HepG2 (cell line): ENCODE results near the gene LDLRAP1. TPM values are rescaled to one million over a fixed set of nuclear protein-coding genes. Genes with fewer than 3 reads are reported as not detected.

Source experiments
- GTF2F1 ChIP-seq: fragments of 150-350 bp; IDR thresholded peaks from 2 replicates; pipeline ENCODE4 v1.6.1; 2014; ENCODE audit warnings: low read length
- JUND ChIP-seq: sonication (generic); formaldehyde crosslinking; IDR thresholded peaks from 2 replicates; pipeline ENCODE4 v1.8.0; 2022; ENCODE audit warnings: mild to moderate bottlenecking, missing genetic modification reagents
- MAFF ChIP-seq: IDR thresholded peaks from 2 replicates; pipeline ENCODE4 v1.6.1; 2011; ENCODE audit warnings: low read depth, low read length, improper control_type of control experiment
- RFX3 ChIP-seq: IDR thresholded peaks from 2 replicates; pipeline ENCODE4 v1.6.1; 2016; ENCODE audit warnings: missing biosample characterization, missing genetic modification reagents
- SALL1 ChIP-seq: sonication (generic); formaldehyde crosslinking; IDR thresholded peaks from 2 replicates; pipeline ENCODE4 v1.8.0; 2022; ENCODE audit warnings: mild to moderate bottlenecking, missing genetic modification reagents
- XRCC5 ChIP-seq: fragments of 200-400 bp; formaldehyde crosslinking; optimal IDR thresholded peaks from 2 replicates; pipeline ENCODE3; 2017; ENCODE audit warnings: mild to moderate bottlenecking, low read length
- polyA plus RNA-seq, 8 experiments: library from polyadenylated mRNA; depleted of rRNA in 3 of 8; stranded (reverse) in 7 of 8; unstranded in 1 of 8; fragments of >200 nt; fragmentation: Illumina TruSeq in 4 of 8; extraction: Trizol in 4 of 8; gene quantifications; 2 replicates each; pipeline versions ENCODE4 v1.2.1 to v1.2.3, GENCODE V29; 2011 to 2016; ENCODE audit warnings: low read depth in 4 of 8, missing spikeins in 1 of 8, mixed read lengths in 1 of 8; ENCODE audit not compliant: insufficient read depth in 1 of 8
- total RNA-seq, 5 experiments: library from RNA; depleted of rRNA; stranded (reverse); fragments of >200 nt; fragmentation: Illumina TruSeq; extraction: Trizol; gene quantifications; 2 replicates each; pipeline ENCODE4 v1.2.3, GENCODE V29; 2016; ENCODE audit warnings: low read depth in 1 of 5
- TF ChIP-seq, protein P1 (sequence below): sonication (generic); formaldehyde crosslinking; IDR thresholded peaks from 2 replicates; pipeline ENCODE4 v1.4.0; 2020; ENCODE audit warnings: missing genetic modification reagents
- TF ChIP-seq, protein P2 (sequence below): sonication (generic); IDR thresholded peaks from 2 replicates; pipeline ENCODE4 v1.6.1; 2016; ENCODE audit warnings: low read depth, borderline replicate concordance
- TF ChIP-seq, protein P3 (sequence below): sonication (generic); formaldehyde crosslinking; IDR thresholded peaks from 2 replicates; pipeline ENCODE4 v1.4.0; 2020; ENCODE audit warnings: missing genetic modification reagents
- TF ChIP-seq, protein P4 (sequence below), 2 experiments: sonication (generic) in 1 of 2; formaldehyde crosslinking in 1 of 2; IDR thresholded peaks; 2 replicates each; pipeline versions ENCODE4 v1.4.0 to v1.6.1; 2018 to 2020; ENCODE audit warnings: missing genetic modification reagents in 2 of 2, borderline replicate concordance in 1 of 2, low read depth in 1 of 2, mild to moderate bottlenecking in 1 of 2, missing biosample characterization in 1 of 2
- TF ChIP-seq, protein P5 (sequence below): IDR thresholded peaks from 2 replicates; pipeline ENCODE4 v1.6.1; 2012; ENCODE audit warnings: inconsistent platforms
- TF ChIP-seq, protein P6 (sequence below): sonication (generic); formaldehyde crosslinking; conservative IDR thresholded peaks from 2 replicates; pipeline ENCODE4 v1.4.0; 2020; ENCODE audit warnings: missing genetic modification reagents
- TF ChIP-seq, protein P7 (sequence below): sonication (generic); formaldehyde crosslinking; IDR thresholded peaks from 2 replicates; pipeline ENCODE4 v1.4.0; 2020; ENCODE audit warnings: missing genetic modification reagents, borderline replicate concordance

Gene LDLRAP1
- total and polyA plus RNA-seq, 2 of the 13 experiments (the other 11 are each of a cell fraction or from before 2014, with no cell fraction given): 7.2 to 12.1 TPM

DNA sequence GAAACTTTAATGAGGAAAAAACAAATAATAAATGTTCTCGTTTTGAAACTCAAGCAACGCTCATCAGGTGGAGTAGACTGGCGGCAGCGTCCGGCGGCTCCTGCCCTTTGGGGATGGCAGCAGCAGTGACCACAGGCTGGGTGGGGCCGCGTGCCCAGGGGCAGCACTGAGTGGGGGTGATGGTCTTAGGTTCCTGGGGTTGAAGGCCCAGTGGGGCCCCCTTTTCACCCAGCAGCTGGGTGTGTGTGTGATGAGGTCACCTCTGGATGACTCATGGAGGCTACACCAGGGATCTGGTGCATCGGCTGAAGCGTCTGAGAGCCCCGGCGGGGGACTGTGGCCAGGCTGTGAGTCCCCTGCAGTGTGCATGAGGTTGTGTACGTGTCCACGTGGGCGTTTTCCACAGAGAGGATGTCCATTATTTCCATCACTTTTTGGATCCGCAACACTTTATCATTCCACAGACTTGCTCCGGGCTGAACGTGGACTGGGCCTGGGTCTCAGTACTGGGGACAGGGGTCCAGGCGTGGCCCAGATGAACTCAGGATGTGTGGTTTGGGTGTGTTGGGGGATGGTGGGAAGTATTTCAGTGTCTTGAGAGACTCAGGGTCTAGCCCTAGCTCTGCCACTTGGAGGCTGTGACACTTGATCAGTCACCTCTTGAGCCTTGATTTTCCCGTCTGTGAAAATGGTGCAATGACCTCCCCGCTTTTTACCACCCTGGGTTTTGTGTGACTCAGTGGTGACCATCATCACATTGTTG, 25.6 kb downstream of the LDLRAP1 start (continued):
- peak; percentile 54 for TF ChIP-seq XRCC5
- TF ChIP-seq, protein P1, sequence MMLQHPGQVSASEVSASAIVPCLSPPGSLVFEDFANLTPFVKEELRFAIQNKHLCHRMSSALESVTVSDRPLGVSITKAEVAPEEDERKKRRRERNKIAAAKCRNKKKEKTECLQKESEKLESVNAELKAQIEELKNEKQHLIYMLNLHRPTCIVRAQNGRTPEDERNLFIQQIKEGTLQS (CRISPR knock-in tag): peak; percentile 85
- peak; percentile 49; the same call in 1 of the 2 replicates for TF ChIP-seq JUND (CRISPR knock-in tag)
- TF ChIP-seq, protein P2, sequence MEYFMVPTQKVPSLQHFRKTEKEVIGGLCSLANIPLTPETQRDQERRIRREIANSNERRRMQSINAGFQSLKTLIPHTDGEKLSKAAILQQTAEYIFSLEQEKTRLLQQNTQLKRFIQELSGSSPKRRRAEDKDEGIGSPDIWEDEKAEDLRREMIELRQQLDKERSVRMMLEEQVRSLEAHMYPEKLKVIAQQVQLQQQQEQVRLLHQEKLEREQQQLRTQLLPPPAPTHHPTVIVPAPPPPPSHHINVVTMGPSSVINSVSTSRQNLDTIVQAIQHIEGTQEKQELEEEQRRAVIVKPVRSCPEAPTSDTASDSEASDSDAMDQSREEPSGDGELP: peak; percentile 64; the same call in 1 of the 2 replicates
- no peak for TF ChIP-seq MAFF
- TF ChIP-seq, protein P3, sequence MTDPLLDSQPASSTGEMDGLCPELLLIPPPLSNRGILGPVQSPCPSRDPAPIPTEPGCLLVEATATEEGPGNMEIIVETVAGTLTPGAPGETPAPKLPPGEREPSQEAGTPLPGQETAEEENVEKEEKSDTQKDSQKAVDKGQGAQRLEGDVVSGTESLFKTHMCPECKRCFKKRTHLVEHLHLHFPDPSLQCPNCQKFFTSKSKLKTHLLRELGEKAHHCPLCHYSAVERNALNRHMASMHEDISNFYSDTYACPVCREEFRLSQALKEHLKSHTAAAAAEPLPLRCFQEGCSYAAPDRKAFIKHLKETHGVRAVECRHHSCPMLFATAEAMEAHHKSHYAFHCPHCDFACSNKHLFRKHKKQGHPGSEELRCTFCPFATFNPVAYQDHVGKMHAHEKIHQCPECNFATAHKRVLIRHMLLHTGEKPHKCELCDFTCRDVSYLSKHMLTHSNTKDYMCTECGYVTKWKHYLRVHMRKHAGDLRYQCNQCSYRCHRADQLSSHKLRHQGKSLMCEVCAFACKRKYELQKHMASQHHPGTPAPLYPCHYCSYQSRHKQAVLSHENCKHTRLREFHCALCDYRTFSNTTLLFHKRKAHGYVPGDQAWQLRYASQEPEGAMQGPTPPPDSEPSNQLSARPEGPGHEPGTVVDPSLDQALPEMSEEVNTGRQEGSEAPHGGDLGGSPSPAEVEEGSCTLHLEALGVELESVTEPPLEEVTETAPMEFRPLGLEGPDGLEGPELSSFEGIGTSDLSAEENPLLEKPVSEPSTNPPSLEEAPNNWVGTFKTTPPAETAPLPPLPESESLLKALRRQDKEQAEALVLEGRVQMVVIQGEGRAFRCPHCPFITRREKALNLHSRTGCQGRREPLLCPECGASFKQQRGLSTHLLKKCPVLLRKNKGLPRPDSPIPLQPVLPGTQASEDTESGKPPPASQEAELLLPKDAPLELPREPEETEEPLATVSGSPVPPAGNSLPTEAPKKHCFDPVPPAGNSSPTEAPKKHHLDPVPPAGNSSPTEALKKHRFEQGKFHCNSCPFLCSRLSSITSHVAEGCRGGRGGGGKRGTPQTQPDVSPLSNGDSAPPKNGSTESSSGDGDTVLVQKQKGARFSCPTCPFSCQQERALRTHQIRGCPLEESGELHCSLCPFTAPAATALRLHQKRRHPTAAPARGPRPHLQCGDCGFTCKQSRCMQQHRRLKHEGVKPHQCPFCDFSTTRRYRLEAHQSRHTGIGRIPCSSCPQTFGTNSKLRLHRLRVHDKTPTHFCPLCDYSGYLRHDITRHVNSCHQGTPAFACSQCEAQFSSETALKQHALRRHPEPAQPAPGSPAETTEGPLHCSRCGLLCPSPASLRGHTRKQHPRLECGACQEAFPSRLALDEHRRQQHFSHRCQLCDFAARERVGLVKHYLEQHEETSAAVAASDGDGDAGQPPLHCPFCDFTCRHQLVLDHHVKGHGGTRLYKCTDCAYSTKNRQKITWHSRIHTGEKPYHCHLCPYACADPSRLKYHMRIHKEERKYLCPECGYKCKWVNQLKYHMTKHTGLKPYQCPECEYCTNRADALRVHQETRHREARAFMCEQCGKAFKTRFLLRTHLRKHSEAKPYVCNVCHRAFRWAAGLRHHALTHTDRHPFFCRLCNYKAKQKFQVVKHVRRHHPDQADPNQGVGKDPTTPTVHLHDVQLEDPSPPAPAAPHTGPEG (CRISPR knock-in tag): no peak
- TF ChIP-seq, protein P4, sequence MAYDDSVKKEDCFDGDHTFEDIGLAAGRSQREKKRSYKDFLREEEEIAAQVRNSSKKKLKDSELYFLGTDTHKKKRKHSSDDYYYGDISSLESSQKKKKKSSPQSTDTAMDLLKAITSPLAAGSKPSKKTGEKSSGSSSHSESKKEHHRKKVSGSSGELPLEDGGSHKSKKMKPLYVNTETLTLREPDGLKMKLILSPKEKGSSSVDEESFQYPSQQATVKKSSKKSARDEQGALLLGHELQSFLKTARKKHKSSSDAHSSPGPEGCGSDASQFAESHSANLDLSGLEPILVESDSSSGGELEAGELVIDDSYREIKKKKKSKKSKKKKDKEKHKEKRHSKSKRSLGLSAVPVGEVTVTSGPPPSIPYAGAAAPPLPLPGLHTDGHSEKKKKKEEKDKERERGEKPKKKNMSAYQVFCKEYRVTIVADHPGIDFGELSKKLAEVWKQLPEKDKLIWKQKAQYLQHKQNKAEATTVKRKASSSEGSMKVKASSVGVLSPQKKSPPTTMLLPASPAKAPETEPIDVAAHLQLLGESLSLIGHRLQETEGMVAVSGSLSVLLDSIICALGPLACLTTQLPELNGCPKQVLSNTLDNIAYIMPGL (CRISPR knock-in tag; IDR thresholded peaks at IDR 0.05; ENCODE audit: borderline replicate concordance in 1 of 2, low read depth in 1 of 2): no peak
- no peak for TF ChIP-seq RFX3 (CRISPR knock-in tag)
- TF ChIP-seq, protein P5, sequence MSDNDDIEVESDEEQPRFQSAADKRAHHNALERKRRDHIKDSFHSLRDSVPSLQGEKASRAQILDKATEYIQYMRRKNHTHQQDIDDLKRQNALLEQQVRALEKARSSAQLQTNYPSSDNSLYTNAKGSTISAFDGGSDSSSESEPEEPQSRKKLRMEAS: peak; percentile 14; the same call in 1 of the 2 replicates
- TF ChIP-seq, protein P6, sequence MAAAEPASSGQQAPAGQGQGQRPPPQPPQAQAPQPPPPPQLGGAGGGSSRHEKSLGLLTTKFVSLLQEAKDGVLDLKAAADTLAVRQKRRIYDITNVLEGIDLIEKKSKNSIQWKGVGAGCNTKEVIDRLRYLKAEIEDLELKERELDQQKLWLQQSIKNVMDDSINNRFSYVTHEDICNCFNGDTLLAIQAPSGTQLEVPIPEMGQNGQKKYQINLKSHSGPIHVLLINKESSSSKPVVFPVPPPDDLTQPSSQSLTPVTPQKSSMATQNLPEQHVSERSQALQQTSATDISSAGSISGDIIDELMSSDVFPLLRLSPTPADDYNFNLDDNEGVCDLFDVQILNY: no peak
- no peak for TF ChIP-seq GTF2F1
- TF ChIP-seq, protein P7, sequence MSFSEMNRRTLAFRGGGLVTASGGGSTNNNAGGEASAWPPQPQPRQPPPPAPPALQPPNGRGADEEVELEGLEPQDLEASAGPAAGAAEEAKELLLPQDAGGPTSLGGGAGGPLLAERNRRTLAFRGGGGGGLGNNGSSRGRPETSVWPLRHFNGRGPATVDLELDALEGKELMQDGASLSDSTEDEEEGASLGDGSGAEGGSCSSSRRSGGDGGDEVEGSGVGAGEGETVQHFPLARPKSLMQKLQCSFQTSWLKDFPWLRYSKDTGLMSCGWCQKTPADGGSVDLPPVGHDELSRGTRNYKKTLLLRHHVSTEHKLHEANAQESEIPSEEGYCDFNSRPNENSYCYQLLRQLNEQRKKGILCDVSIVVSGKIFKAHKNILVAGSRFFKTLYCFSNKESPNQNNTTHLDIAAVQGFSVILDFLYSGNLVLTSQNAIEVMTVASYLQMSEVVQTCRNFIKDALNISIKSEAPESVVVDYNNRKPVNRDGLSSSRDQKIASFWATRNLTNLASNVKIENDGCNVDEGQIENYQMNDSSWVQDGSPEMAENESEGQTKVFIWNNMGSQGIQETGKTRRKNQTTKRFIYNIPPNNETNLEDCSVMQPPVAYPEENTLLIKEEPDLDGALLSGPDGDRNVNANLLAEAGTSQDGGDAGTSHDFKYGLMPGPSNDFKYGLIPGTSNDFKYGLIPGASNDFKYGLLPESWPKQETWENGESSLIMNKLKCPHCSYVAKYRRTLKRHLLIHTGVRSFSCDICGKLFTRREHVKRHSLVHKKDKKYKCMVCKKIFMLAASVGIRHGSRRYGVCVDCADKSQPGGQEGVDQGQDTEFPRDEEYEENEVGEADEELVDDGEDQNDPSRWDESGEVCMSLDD: peak; percentile 43; the same call in 1 of the 2 replicates
- TF ChIP-seq SALL1 (CRISPR knock-in tag): 0 out of 2 replicates have a peak, but pooled peaks have one; percentile 20
- TF ChIP-seq, all 625 proteins: peak for 14
